Testis (tissue), 3 donors: ENCODE results near the gene LPIN1. TPM values are rescaled to one million over a fixed set of nuclear protein-coding genes. Genes with fewer than 3 reads are reported as not detected.

Source experiments
- DNase-seq: peaks from one replicate; pipeline ENCODE4 v3.0.0-alpha.2; 2019
- H3K27ac ChIP-seq, 2 donors: fragments of 200-600 bp; sonication (generic); one replicate each; pipeline ENCODE4 v1.5.1; 2019
- H3K27me3 ChIP-seq: fragments of 200-600 bp; sonication (generic); one replicate; pipeline ENCODE4 v1.5.1; 2019
- H3K36me3 ChIP-seq: fragments of 200-600 bp; sonication (generic); one replicate; pipeline ENCODE4 v1.5.1; 2017; ENCODE audit warnings: low read depth; ENCODE audit errors: missing control alignments
- H3K4me1 ChIP-seq: fragments of 200-600 bp; sonication (generic); one replicate; pipeline ENCODE4 v1.5.1; 2019
- H3K4me3 ChIP-seq, 2 donors: fragments of 200-600 bp; sonication (generic); one replicate each; pipeline ENCODE4 v1.5.1; 2017 to 2019
- H3K9me3 ChIP-seq: fragments of 200-600 bp; sonication (generic); one replicate; pipeline ENCODE4 v1.5.1; 2017
- POLR2A ChIP-seq: fragments of 450-650 bp; IDR thresholded peaks from one replicate; pipeline ENCODE4 v1.6.1; 2017; ENCODE audit warnings: antibody characterized with exemption, mild to moderate bottlenecking, moderate library complexity
- WGBS, 2 donors: methylation state at CpG; one replicate each; pipeline ENCODE4 v1.1.5; 2018; 5-methylcytosine and 5-hydroxymethylcytosine counted together
- intact Hi-C: fragments of 100-400 bp; cut with DNase I; formaldehyde crosslinking; loops from one replicate; pipeline ENCODE4 v1.15.1; 2023; ENCODE audit warnings: low total_unique reads
- polyA plus RNA-seq: library from polyadenylated mRNA; stranded (reverse); fragments of 350-450 nt; fragmentation: Illumina TruSeq; extraction: RNeasy Lipid Tissue Mini Kit (QIAGEN cat#74804); gene quantifications from one replicate; pipeline ENCODE4 v1.2.3, GENCODE V29; 2014; ENCODE audit warnings: low read depth, low replicate concordance; ENCODE audit not compliant: insufficient read depth
- total RNA-seq, 2 donors: library from RNA; depleted of rRNA; stranded (reverse); fragments of >200 nt; gene quantifications; one replicate each; pipeline ENCODE4 v1.2.3, GENCODE V29; 2016
- TF ChIP-seq, protein P1 (sequence below), 3 experiments: fragments of 450-650 bp in 2 of 3; fragments of 200-600 bp in 1 of 3; sonication (generic) in 1 of 3; IDR thresholded peaks; one replicate each; pipeline ENCODE4 v1.5.1; 2016 to 2019; ENCODE audit warnings: antibody characterized with exemption in 3 of 3, mild to moderate bottlenecking in 2 of 3, moderate library complexity in 1 of 3

LPIN1 gene
- total and polyA plus RNA-seq, 3 donors from 2014 or later: 90.0 to 198 (median 169) TPM

DNA sequence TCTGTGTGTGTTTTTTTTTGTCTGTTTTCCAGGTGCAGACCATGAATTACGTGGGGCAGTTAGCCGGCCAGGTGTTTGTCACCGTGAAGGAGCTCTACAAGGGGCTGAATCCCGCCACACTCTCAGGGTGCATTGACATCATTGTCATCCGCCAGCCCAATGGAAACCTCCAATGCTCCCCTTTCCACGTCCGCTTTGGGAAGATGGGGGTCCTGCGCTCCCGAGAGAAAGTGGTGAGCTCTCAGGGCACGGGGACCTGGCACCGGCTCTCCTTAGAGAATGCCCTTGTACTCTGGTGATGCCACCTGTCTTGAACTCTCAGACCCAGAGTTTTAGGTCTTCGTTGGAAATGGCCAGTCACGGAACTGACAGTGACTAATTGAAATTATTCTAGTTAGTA, 19.1 kb downstream of the LPIN1 start:
- Histone ChIP-seq H3K27ac (no peak overlapping the region), H3K4me1 (no peaks in the 10 kb centered on the region), H3K4me3 (no peak overlapping the region), H3K27me3 (no peaks in the 10 kb centered on the region), H3K36me3 (no peaks in the 10 kb centered on the region), H3K9me3 (no peaks in the 10 kb centered on the region)
- DNase-seq: no peak
- no peak for TF ChIP-seq POLR2A
- TF ChIP-seq, protein P1, sequence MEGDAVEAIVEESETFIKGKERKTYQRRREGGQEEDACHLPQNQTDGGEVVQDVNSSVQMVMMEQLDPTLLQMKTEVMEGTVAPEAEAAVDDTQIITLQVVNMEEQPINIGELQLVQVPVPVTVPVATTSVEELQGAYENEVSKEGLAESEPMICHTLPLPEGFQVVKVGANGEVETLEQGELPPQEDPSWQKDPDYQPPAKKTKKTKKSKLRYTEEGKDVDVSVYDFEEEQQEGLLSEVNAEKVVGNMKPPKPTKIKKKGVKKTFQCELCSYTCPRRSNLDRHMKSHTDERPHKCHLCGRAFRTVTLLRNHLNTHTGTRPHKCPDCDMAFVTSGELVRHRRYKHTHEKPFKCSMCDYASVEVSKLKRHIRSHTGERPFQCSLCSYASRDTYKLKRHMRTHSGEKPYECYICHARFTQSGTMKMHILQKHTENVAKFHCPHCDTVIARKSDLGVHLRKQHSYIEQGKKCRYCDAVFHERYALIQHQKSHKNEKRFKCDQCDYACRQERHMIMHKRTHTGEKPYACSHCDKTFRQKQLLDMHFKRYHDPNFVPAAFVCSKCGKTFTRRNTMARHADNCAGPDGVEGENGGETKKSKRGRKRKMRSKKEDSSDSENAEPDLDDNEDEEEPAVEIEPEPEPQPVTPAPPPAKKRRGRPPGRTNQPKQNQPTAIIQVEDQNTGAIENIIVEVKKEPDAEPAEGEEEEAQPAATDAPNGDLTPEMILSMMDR (IDR thresholded peaks at IDR 0.05): no peak
- WGBS, 2 donors: 92 to 96% methylated on average over 13 of the region's 13 CpGs
- intact Hi-C loops: no loop called here

DNA sequence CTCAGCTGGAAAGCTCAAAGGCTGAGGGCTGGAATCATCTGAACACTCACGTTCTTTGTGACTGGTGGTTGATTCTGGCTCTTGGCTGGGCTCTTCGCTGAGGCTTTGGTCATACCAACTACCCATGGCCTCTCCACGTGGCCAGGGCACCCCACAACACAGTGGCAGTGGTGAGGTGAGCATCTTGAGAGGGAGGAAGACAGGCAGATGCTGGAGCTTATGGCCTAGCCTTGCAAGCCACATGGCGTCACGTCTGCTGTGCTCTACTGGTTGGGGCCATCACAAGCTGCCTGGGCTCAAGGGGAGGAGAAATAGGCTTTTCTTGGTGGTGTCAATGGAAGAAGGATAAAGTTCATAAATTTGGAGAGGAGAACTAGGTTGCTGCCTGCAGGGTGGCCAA, 19.6 kb downstream of the LPIN1 start:
- no peaks in the 10 kb centered on the region for H3K36me3 ChIP-seq
- no peaks in the 10 kb centered on the region for H3K27me3 ChIP-seq
- no peak overlapping the region for H3K4me3 ChIP-seq
- H3K9me3 ChIP-seq: no peaks in the 10 kb centered on the region
- 95 to 96% methylated on average over 5 of the region's 5 CpGs for WGBS, 2 donors
- no peaks in the 10 kb centered on the region for H3K4me1 ChIP-seq
- intact Hi-C loops: no loop called here
- no peak for TF ChIP-seq POLR2A
- TF ChIP-seq, protein P1 (IDR thresholded peaks at IDR 0.05): no peak
- no peak overlapping the region for H3K27ac ChIP-seq
- DNase-seq: no peak

DNA sequence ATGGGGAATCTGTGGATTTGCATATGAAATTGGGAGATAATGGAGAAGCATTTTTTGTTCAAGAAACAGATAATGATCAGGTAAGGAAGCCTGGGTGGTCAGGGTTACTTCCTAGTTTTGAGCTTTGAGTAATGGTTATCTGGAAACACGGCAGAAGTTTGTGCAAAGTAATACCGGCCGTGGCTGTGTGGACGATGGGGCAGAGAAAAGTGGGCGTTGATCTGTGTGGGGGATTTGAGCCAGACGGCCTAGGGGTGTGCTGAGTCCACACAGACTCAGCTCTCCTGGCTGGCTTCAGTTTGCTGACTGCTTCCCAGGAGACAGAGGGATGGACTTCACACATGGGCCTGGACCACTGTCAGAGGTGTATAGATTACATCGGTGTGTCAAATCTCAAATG, 21.3 kb downstream of the LPIN1 start:
- no peak for DNase-seq
- no peaks in the 10 kb centered on the region for H3K4me1 ChIP-seq
- no peak overlapping the region for H3K4me3 ChIP-seq
- no peak overlapping the region for H3K27ac ChIP-seq
- H3K36me3 ChIP-seq: no peaks in the 10 kb centered on the region
- H3K9me3 ChIP-seq: no peaks in the 10 kb centered on the region
- intact Hi-C loops: no loop called here
- no peak for TF ChIP-seq POLR2A
- TF ChIP-seq, protein P1 (IDR thresholded peaks at IDR 0.05): no peak
- H3K27me3 ChIP-seq: no peaks in the 10 kb centered on the region
- WGBS, 2 donors: 89 to 91% methylated on average over 7 of the region's 7 CpGs

DNA sequence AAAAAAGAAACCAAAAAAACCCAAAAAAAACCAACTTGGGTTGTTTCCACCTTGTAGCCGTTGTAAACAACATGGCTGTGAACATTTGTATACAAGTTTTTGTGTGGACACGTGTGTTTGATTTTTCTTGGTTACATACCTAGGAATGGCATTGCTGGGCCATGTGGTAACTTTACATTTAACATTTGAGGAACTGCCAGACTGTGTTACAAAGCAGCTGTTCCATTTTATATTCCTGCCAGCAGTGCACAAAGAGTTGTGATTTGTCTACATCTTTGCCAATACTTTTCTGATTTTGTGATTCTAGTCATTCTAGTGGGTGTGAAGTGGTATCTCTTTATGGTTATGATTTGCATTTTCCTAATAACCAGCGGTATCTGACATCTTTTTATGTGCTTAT, 22.5 kb downstream of the LPIN1 start:
- no peaks in the 10 kb centered on the region for H3K4me1 ChIP-seq
- no peak overlapping the region for H3K4me3 ChIP-seq
- TF ChIP-seq, protein P1 (IDR thresholded peaks at IDR 0.05): no peak
- no peak for TF ChIP-seq POLR2A
- H3K9me3 ChIP-seq: no peaks in the 10 kb centered on the region
- no peak for DNase-seq
- no peaks in the 10 kb centered on the region for H3K27me3 ChIP-seq
- intact Hi-C loops: no loop called here
- 71% methylated on average over 3 of the region's 3 CpGs for WGBS, 2 donors
- no peak overlapping the region for H3K27ac ChIP-seq
- H3K36me3 ChIP-seq: no peaks in the 10 kb centered on the region

DNA sequence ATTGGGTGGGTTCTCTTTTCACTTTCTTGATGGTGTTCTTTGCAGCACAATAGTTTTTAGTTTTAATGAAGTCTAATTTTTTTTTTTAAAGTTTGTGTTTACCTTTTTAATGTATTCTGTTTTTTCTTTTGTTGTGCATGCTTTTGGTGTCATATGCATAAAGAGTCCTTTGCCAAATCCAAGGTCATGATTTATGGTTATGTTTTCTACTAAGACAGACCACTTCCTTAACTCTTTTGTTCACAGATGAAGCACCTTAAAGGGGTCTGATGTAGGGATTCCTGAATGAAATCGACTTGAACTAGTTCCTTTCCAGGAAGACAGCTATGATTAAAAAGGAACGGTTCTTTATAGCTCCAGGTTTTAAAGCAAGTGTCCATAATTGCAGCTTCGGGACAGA, 23.1 kb downstream of the LPIN1 start:
- WGBS, 2 donors: 75 to 87% methylated on average over 3 of the region's 3 CpGs
- intact Hi-C loops: no loop called here
- Histone ChIP-seq H3K27me3 (no peaks in the 10 kb centered on the region), H3K36me3 (no peaks in the 10 kb centered on the region), H3K4me1 (no peaks in the 10 kb centered on the region), H3K4me3 (no peak overlapping the region), H3K27ac (no peak overlapping the region), H3K9me3 (no peaks in the 10 kb centered on the region)
- TF ChIP-seq, protein P1 (IDR thresholded peaks at IDR 0.05): no peak
- TF ChIP-seq POLR2A: no peak
- no peak for DNase-seq
